Measurements from ENCODE around the gene PPP6R2. TPM values are rescaled to one million over a fixed set of nuclear protein-coding genes. Genes with fewer than 3 reads are reported as not detected.
"Not testable (repeated sequence)": the region's sequence is repeated elsewhere in the genome, so short reads cannot be mapped to it uniquely, and the experiment has no call there.

The PPP6R2 gene
- polyA plus RNA-seq, 3 donors from 2014 or later: 13.5 to 43.5 (median 19.6) TPM

- Mint-ChIP-seq H3K27ac (no peak overlapping the region), H3K4me3 (no peak overlapping the region)
- no peak for DNase-seq
These were observed 24.8 kb upstream of the PPP6R2 start for GRCh38 chr22:50318356-50318697.

GRCh38 chr22:50318698-50319411 lies 24.3 kb upstream of the PPP6R2 start:
- no peak for DNase-seq
- H3K9me3 Mint-ChIP-seq: no peaks in the 10 kb centered on the region
- H3K36me3 Mint-ChIP-seq: no peaks in the 10 kb centered on the region
- no peak overlapping the region for H3K4me3 Mint-ChIP-seq
- no peak overlapping the region for H3K27ac Mint-ChIP-seq
- peaks cover 11 to 14% of the 10 kb centered on the region in 2 donors for H3K4me1 Mint-ChIP-seq
- H3K27me3 Mint-ChIP-seq (ENCODE audit: low read depth in 3 of 3): peaks cover 0 to 2% (median 0%) of the 10 kb centered on the region in 3 donors

More at GRCh38 chr22:50318356-50318697, 24.8 kb upstream of the PPP6R2 start:
- Mint-ChIP-seq H3K4me1 (peaks cover 13 to 14% of the 10 kb centered on the region in 2 donors), H3K27me3 (ENCODE audit: low read depth in 3 of 3) (peaks cover 0 to 2% (median 0%) of the 10 kb centered on the region in 3 donors), H3K36me3 (no peaks in the 10 kb centered on the region), H3K9me3 (no peaks in the 10 kb centered on the region)

GRCh38 chr22:50319503-50319951 lies 23.6 kb upstream of the PPP6R2 start:
- Mint-ChIP-seq H3K9me3 (no peaks in the 10 kb centered on the region), H3K4me3 (no peak overlapping the region), H3K4me1 (peaks cover 6 to 8% of the 10 kb centered on the region in 2 donors), H3K27ac (no peak overlapping the region), H3K36me3 (no peaks in the 10 kb centered on the region), H3K27me3 (ENCODE audit: low read depth in 3 of 3) (peaks cover 0 to 1% (median 0%) of the 10 kb centered on the region in 3 donors)
- DNase-seq: no peak

- H3K27me3 Mint-ChIP-seq (ENCODE audit: low read depth in 3 of 3): peaks cover 0 to 4% (median 1%) of the 10 kb centered on the region in 3 donors
- no peaks in the 10 kb centered on the region for H3K9me3 Mint-ChIP-seq
- no peaks in the 10 kb centered on the region for H3K36me3 Mint-ChIP-seq
- no peak overlapping the region for H3K4me3 Mint-ChIP-seq
- no peak for DNase-seq
- peaks cover 4 to 5% of the 10 kb centered on the region in 2 donors for H3K4me1 Mint-ChIP-seq
- H3K27ac Mint-ChIP-seq: no peak overlapping the region
These were observed 23.0 kb upstream of the PPP6R2 start for GRCh38 chr22:50320116-50320515.

- Mint-ChIP-seq H3K36me3 (no peaks in the 10 kb centered on the region), H3K27ac (no peak overlapping the region), H3K27me3 (ENCODE audit: low read depth in 3 of 3) (peaks cover 0 to 4% (median 1%) of the 10 kb centered on the region in 3 donors), H3K4me3 (no peak overlapping the region), H3K9me3 (no peaks in the 10 kb centered on the region), H3K4me1 (peaks cover under 1 to 3% of the 10 kb centered on the region in 2 donors)
- no peak for DNase-seq
These were observed 22.3 kb upstream of the PPP6R2 start for GRCh38 chr22:50320671-50321325.

GRCh38 chr22:50322382-50323104 lies 20.6 kb upstream of the PPP6R2 start:
- H3K36me3 Mint-ChIP-seq, H3K9me3 Mint-ChIP-seq: not testable (repeated sequence)

GRCh38 chr22:50323900-50324299 lies 19.2 kb upstream of the PPP6R2 start:
- no peak overlapping the region for H3K4me3 Mint-ChIP-seq
- no peaks in the 10 kb centered on the region for H3K9me3 Mint-ChIP-seq
- H3K4me1 Mint-ChIP-seq: peaks cover 8 to 10% of the 10 kb centered on the region in 2 donors
- H3K27me3 Mint-ChIP-seq (ENCODE audit: low read depth in 3 of 3): peaks cover 0 to 10% (median 4%) of the 10 kb centered on the region in 3 donors
- no peak overlapping the region for H3K27ac Mint-ChIP-seq
- DNase-seq: no peak
- H3K36me3 Mint-ChIP-seq: no peaks in the 10 kb centered on the region

More at GRCh38 chr22:50322382-50323104, 20.6 kb upstream of the PPP6R2 start:
- not testable (repeated sequence) for DNase-seq; H3K27ac Mint-ChIP-seq; H3K4me1 Mint-ChIP-seq; H3K27me3 Mint-ChIP-seq (ENCODE audit: low read depth in 3 of 3); H3K4me3 Mint-ChIP-seq

GRCh38 chr22:50325444-50326224 lies 17.5 kb upstream of the PPP6R2 start:
- H3K4me3 Mint-ChIP-seq: peak overlapping the region; percentile 75 to 85 (median 80)

GRCh38 chr22:50326225-50326955 lies 16.7 kb upstream of the PPP6R2 start:
- no peaks in the 10 kb centered on the region for H3K36me3 Mint-ChIP-seq
- peaks cover 3 to 10% (median 3%) of the 10 kb centered on the region in 3 donors for H3K27me3 Mint-ChIP-seq (ENCODE audit: low read depth in 3 of 3)
- peaks cover 8 to 10% of the 10 kb centered on the region in 2 donors for H3K4me1 Mint-ChIP-seq
- DNase-seq: no peak
- H3K9me3 Mint-ChIP-seq: no peaks in the 10 kb centered on the region
- H3K4me3 Mint-ChIP-seq: peak overlapping the region; percentile 75 to 85 (median 80)
- H3K27ac Mint-ChIP-seq: peak overlapping the region in 5 of 6 donors; percentile 19 to 77 (median 40)

More at GRCh38 chr22:50325444-50326224, 17.5 kb upstream of the PPP6R2 start:
- Mint-ChIP-seq H3K27me3 (ENCODE audit: low read depth in 3 of 3) (peaks cover 3 to 10% (median 3%) of the 10 kb centered on the region in 3 donors), H3K9me3 (no peaks in the 10 kb centered on the region), H3K27ac (peak overlapping the region in 4 of 6 donors; percentile 31 to 86 (median 73)), H3K36me3 (no peaks in the 10 kb centered on the region), H3K4me1 (peaks cover 8 to 10% of the 10 kb centered on the region in 2 donors)
- no peak for DNase-seq

- Mint-ChIP-seq H3K4me3 (peak within 1 kb of the TSS; percentile 83 to 88 (median 87)), H3K4me1 (peaks cover 8 to 10% of the 10 kb centered on the region in 2 donors), H3K27me3 (ENCODE audit: low read depth in 3 of 3) (peaks cover 3 to 10% (median 3%) of the 10 kb centered on the region in 3 donors), H3K36me3 (no peaks in the 10 kb centered on the region), H3K27ac (peak within 1 kb of the TSS; percentile 74 to 93 (median 88)), H3K9me3 (no peaks in the 10 kb centered on the region)
- peak; percentile 79 to 81 (median 79) for DNase-seq
These were observed 16.0 kb upstream of the PPP6R2 start, which contains the start of gene DENND6B for GRCh38 chr22:50326956-50327710. Gene DENND6B, minus strand, starts transcription at chr22:50327012. Its CDS starts 24 bp downstream, at chr22:50326988.

- Mint-ChIP-seq H3K9me3 (no peaks in the 10 kb centered on the region), H3K27ac (peak overlapping the region; percentile 74 to 93 (median 88)), H3K4me3 (peak overlapping the region; percentile 83 to 88 (median 87)), H3K36me3 (no peaks in the 10 kb centered on the region), H3K27me3 (ENCODE audit: low read depth in 3 of 3) (peaks cover 3 to 10% (median 3%) of the 10 kb centered on the region in 3 donors), H3K4me1 (peaks cover 8 to 10% of the 10 kb centered on the region in 2 donors)
- no peak for DNase-seq
These were observed 15.5 kb upstream of the PPP6R2 start for GRCh38 chr22:50327711-50328019.

- peaks cover 8 to 10% of the 10 kb centered on the region in 2 donors for H3K4me1 Mint-ChIP-seq
- no peaks in the 10 kb centered on the region for H3K9me3 Mint-ChIP-seq
- H3K36me3 Mint-ChIP-seq: no peaks in the 10 kb centered on the region
- peak overlapping the region in 1 of 6 donors; percentile 32 for H3K27ac Mint-ChIP-seq
- H3K4me3 Mint-ChIP-seq: peak overlapping the region in 2 of 5 donors; percentile 27 to 41
- peaks cover 3 to 10% (median 3%) of the 10 kb centered on the region in 3 donors for H3K27me3 Mint-ChIP-seq (ENCODE audit: low read depth in 3 of 3)
- no peak for DNase-seq
These were observed 13.9 kb upstream of the PPP6R2 start for GRCh38 chr22:50329236-50329635.

Measured in immature natural killer cell (primary cell).